SHP77 treated with DMSO at 0.1 percent for 48 hours (cell line): ENCODE measurements around the gene PTGER1.
A peak's percentile ranks its signal among the peaks of the same experiment; 100 is the strongest.
"Not testable (repeated sequence)": the region's sequence is repeated elsewhere in the genome, so short reads cannot be mapped to it uniquely, and the experiment has no call there.

Experiments
- DNase-seq: peaks from one replicate; lab custom pipeline; 2025; lab: John Stamatoyannopoulos, UW

PTGER1 gene

GRCh38 chr19:14475251-14476073 is at the start of gene PTGER1:
PTGER1 (minus strand) TSS chr19:14475354; CDS start chr19:14474320, 1,034 bp downstream.
- no peak for DNase-seq

GRCh38 chr19:14520543-14520942 is 45.4 kb upstream of the PTGER1 start:
- DNase-seq, result no peak

GRCh38 chr19:14519860-14520407 is 44.8 kb upstream of the PTGER1 start:
- DNase-seq, result no peak

- DNase-seq, result no peak
Measured at GRCh38 chr19:14519245-14519859, 44.2 kb upstream of the PTGER1 start.

GRCh38 chr19:14517840-14518505 is 42.8 kb upstream of the PTGER1 start, which contains the start of gene DNAJB1:
DNAJB1 (minus strand) TSS chr19:14518397; CDS start chr19:14518349, 48 bp downstream.
- DNase-seq, result peak; percentile 94

GRCh38 chr19:14517446-14517839 is 42.3 kb upstream of the PTGER1 start:
- no peak for DNase-seq

- no peak for DNase-seq
Measured at GRCh38 chr19:14516746-14517438, 41.7 kb upstream of the PTGER1 start.

- DNase-seq, result no peak
Measured at GRCh38 chr19:14516048-14516534, 40.9 kb upstream of the PTGER1 start.

- no peak for DNase-seq
Measured at GRCh38 chr19:14515501-14516047, 40.4 kb upstream of the PTGER1 start.

GRCh38 chr19:14514215-14514863 is 39.2 kb upstream of the PTGER1 start:
- DNase-seq, result no peak

- DNase-seq, result no peak
Measured at GRCh38 chr19:14512406-14512961, 37.3 kb upstream of the PTGER1 start.

- DNase-seq, result no peak
Measured at GRCh38 chr19:14511229-14511593, 36.1 kb upstream of the PTGER1 start.

- no peak for DNase-seq
Measured at GRCh38 chr19:14510311-14511228, 35.4 kb upstream of the PTGER1 start.

- DNase-seq, result no peak
Measured at GRCh38 chr19:14507704-14508542, 32.8 kb upstream of the PTGER1 start.

GRCh38 chr19:14505488-14506239 is 30.5 kb upstream of the PTGER1 start:
- no peak for DNase-seq

- not testable (repeated sequence) for DNase-seq
Measured at GRCh38 chr19:14504575-14504974, 29.4 kb upstream of the PTGER1 start.

GRCh38 chr19:14503285-14503684 is 28.1 kb upstream of the PTGER1 start:
- DNase-seq, result no peak
